8988T (cell line): Measurements from ENCODE around the gene TMEM231.
"Not testable (repeated sequence)": the region's sequence is repeated elsewhere in the genome, so short reads cannot be mapped to it uniquely, and the experiment has no call there.

ENCODE experiments used
- DNase-seq: peaks from one replicate; pipeline ENCODE4 v3.0.0; 2011

The TMEM231 gene

GRCh38 chr16:75566040-75566757 is 10.1 kb upstream of the TMEM231 start, which contains the start of gene GABARAPL2:
TSS of gene GABARAPL2 (plus strand) at chr16:75566379. CDS start at chr16:75566487, 108 bp downstream.
- DNase-seq, result peak; percentile 77

GRCh38 chr16:75565640-75566039 is 9.6 kb upstream of the TMEM231 start:
- DNase-seq, result no peak

GRCh38 chr16:75559564-75560372 is 3.7 kb upstream of the TMEM231 start:
- DNase-seq, result no peak

DNA sequence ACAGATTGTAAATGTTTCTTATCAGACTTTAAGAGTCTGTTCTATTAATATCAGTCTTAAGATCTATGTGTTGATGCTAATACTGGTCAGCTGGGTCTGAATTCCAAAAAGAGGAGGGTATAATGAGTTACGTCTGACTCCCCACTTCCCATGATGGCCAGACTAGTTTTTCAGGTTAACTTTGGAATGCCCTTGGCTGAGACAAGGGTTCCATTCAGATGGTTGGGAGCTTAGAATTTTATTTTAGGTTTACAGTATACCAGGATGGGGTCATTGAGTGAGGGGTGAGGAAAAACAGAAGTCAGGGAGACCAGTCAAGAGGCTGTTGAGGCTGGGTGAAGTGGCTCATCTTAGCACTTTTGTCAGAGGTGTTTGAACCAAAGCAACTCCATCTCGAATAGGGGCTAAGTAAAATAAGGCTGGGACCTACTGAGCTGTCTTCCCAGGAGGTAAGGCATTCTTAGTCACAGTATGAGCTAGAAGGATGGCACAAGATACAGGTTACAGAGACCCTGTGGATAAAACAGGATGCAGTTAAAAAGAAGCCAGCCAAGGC is 2.9 kb upstream of the TMEM231 start:
- no peak for DNase-seq

DNA sequence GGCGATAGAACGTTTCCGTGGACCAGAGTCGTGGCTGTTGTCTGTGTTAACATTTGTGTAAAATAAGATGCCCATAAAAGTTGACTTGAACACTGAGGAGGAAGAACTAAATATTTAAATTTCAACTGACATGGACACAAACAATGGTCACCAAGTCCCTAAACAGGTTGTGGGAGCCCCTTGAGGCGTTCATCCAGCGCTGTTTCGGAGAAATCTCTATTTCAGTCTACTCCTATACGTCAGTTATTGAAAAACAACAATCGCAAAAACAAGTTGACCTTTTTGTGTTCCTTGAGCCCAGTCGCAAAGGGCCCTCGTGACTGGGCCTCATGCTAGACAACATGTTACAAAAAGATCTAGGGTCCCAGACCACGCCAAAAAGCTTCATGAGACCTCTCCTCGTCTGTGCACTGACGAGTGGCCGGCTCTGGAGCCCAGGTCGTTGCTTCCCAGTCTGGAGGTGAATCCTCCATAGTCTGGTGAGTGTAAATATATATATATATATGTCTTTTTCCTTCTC is 439 bp upstream of the TMEM231 start:
- DNase-seq, result no peak

DNA sequence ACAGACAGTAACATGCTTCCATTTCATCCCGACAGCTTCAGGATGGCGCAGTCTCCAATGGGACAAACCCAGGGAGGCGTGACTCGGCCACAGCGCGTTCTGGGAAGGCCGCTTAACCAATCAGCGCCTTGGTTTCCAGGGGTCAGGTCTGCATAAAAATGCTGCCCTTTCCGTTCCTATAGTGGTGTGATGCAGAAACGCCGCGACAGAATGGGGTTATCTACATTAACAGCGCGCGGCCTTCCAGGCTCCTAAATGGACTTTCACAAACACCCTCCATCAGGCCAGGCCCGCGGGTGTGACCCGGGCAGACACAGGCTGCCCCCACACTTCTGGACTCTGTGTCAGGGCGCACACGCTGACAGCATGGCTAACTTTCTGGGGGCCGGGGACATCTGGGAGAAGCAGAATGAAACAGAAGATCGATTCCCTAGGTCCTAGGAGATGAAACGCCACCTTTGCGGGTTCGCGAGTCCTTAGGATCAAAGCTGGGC is 792 bp downstream of the TMEM231 start:
- DNase-seq, result peak; percentile 89

GRCh38 chr16:75552951-75553350 is 3.1 kb downstream of the TMEM231 start:
- no peak for DNase-seq

GRCh38 chr16:75550211-75550662 is 5.8 kb downstream of the TMEM231 start:
- DNase-seq, result peak; percentile 70

DNA sequence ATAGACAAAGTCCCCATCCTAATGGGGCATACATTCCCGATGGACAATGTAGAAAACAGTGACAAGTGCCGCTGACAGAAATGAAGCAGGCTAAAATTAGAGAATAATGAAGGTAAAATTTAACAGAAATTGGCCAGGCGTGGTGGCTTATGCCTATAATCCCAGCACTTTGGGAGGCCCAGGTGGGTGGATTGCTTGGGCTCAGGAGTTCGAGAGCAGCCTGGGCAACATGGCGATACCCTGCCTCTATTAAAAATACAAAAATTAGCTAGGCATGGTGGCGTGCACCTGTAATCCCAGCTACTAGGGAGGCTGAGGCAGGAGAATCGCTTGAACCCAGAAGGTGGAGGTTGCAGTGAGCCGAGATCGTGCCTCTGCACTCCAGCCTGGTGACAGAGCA is 7.6 kb downstream of the TMEM231 start:
- not testable (repeated sequence) for DNase-seq

DNA sequence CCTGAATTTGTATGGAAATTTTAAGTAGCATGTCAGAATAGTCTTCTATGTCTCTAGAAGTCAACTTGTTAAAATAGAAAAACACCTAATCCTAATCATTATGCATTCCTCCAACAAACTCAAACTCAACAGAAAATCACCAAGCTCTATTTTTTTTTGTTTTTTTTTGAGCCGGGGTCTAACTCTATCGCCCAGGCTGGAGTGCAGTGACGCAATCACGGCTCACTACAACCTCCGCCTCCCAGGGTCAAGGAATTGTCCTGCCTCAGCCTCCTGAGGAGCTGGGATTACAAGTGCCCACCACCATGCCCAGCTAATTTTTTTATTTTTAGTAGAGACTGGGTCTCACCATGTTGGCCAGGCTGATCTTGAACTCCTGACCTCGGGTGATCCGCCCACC is 9.8 kb downstream of the TMEM231 start:
- no peak for DNase-seq

DNA sequence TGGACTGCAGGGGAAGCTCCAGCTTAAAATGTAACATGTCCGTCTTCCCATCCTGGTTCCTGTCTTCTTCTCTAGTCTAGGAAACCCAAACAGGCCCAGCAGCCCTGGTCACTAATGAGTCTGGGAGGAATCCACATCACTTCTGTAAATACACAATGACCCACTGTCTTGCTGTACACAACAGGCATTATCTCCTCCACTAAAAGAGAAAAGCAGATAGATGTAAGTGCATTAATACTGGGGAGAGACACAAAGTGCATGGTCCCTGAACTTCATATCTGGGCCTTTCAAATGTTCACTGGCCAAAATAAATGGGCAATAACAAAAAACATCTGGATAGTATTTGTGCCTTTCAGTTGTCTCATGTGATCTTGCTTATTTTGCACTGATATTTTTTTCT is 10.2 kb downstream of the TMEM231 start:
- not testable (repeated sequence) for DNase-seq

DNA sequence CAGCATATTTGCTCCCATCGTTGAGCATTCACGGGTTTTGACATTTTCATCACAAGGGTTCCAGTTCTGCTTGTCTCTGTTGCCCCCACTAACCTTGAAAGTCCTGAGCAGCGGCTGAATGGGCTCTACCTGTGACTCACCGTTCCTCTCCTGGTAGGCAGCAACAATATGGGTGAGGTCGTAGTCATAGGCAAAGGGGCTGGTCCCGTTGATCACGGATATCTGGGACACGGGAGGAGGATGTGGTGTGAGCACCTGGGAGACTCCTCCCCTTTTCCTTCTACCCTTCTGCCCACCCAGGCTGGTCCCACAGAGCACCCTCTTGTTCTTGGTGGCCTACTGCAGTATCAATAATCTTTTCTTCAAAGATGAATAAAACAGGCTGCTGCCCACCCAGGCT is 13.6 kb downstream of the TMEM231 start:
- not testable (repeated sequence) for DNase-seq

DNA sequence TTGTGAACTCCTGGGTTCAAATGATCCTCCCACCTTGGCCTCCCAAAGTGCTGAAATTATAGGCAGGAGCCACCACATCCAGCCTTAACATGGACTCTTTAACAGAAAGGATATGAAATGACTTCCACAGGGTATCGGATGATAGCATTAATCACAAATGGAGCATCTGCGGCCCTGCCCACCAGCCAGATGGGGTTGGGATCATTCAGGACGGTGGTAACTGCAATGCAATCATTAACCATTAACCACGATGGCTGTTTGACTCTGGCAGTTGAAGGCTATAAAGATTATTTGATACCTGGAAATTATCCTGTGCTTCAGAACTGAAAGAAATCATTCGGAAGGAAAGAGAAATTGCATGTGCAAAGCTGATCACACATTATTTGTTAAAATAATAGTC is 14.8 kb downstream of the TMEM231 start:
- DNase-seq, result no peak

DNA sequence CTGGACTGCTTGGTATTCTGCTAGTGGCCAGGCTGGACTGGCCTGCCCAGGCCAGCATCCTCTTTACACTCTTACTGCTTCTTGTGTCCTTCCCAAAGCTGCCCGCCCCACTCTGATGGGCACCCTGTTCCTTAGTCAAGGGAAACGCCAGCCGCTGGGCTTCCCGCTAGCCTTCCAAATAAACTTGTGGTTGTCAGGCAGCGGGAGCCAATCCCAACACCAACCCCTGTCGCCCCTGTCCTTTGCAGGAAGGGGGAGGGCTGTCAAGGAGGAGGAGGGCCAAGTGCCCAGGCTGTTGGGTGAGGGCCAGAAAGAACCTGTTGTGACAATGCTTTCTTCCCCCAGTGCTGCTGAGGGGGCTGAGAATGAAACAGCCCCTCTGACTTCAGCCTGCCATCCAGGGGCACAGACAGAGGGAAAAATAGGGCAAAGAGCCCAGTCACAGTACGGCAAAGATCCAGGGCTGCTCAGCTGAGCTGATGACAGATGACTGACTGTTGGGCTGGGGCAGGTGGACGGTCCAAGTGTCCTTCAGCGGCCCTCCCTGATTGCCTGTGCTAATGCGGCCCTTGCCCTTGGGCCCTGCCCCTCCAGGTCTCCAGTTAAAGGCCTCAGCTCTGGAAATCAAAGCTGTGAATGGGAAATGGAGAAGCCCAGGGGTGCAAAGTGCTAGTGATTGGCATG is 17.0 kb downstream of the TMEM231 start:
- not testable (repeated sequence) for DNase-seq

GRCh38 chr16:75537776-75538175 is 18.3 kb downstream of the TMEM231 start:
- no peak for DNase-seq

DNA sequence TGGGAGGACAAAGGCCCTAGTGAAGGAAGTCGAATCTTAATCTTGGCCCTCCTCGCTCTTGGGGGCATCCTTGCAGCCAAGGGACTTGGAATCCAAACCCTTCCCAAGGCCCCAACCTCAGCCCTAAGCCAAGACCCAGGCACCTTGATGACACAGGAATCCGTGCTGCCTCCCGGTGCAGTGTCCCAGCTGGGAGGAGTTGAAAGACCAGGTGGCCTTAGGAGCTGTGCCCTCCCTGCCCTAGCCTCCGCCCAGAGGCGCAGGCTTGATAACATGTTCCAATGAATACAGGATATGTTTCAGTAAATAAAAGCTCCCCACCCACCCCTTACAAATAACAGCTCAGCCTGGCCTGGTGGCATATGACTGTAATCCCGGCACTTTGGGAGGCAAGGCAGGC is 20.2 kb downstream of the TMEM231 start, which contains the start of gene CHST5:
Gene CHST5, minus strand, starts transcription at position 208 of the 400 bp plus-strand sequence. CDS start 5,724 bp downstream, outside the sequence.
- no peak for DNase-seq

DNA sequence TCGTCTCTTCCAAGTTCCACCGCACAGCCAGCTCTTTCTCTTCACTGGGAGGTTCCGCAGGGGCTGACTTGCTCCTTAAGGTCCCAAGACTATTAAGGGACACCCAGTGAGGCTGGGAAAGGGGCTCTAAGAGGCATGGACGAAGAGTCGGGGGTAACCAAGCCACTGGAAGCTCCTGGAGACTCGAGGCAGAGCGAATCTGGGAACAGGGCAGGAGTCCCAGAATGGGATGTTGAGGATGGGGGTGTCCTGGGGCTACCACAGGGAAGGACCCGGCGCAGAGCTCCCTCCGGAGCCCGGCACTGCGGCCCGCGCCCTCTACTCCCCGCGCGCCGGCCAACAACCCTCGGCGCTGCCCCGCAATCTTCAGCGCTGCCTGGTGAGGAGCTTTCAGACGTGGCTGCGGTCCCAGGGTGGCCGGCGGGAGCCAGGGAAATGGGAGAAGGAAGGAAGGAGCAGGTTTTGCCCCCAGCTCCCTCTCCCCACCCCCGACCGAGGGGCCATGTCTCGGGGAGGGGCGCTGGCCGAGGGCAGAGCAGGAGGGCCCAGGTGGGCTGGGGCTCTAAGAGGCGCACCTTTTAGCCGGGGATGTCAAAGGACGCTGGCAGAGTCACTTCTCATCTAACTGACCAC is 20.7 kb downstream of the TMEM231 start:
- DNase-seq, result no peak

GRCh38 chr16:75534560-75535205 is 21.4 kb downstream of the TMEM231 start:
- no peak for DNase-seq

GRCh38 chr16:75532791-75533190 is 23.3 kb downstream of the TMEM231 start:
- DNase-seq, result no peak

DNA sequence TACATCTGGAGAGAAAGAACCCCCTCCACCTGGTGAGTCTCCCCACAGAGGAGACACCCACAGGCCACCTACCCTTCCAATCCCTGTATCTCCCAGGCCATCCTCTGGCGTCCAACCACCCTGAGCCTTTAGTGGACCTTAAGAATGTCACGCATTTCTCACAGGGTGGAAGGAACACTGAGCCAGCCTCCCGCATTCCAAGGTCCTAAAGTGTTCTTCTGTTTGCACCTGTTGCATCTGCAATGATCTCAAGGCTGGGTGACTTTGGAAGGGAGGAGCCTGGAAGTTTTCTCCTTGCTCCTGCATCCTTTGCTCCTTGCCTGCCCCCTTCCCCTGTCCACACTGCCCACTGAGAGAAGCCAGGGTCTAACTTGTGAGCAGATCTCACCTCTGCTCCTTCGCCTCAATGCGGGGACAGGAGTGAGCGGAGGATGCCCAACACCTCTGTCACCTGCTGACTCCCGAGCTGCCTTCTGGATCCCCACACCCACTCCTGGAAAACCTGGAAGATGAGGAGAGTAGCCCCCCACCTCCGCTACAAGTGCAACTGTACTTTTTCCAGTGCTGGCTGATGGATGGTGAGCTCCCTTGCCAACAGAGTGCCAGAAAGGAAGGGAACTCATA is 23.8 kb downstream of the TMEM231 start:
- DNase-seq, result no peak

- no peak for DNase-seq
Measured at GRCh38 chr16:75529959-75530358, 26.1 kb downstream of the TMEM231 start.
